Activated CD4-positive, CD25-positive, alpha-beta regulatory T cell treated with anti-CD3 and anti-CD28 coated beads, Interleukin-2, amount 50 U/mL, for 16 hours (primary cell): Measurements from ENCODE around the gene CLEC16A.

ENCODE experiments used
- DNase-seq: peaks from one replicate; pipeline ENCODE4 v3.0.0-alpha.2; 2020; ENCODE audit warnings: low read depth, low spot score

CLEC16A gene

DNA sequence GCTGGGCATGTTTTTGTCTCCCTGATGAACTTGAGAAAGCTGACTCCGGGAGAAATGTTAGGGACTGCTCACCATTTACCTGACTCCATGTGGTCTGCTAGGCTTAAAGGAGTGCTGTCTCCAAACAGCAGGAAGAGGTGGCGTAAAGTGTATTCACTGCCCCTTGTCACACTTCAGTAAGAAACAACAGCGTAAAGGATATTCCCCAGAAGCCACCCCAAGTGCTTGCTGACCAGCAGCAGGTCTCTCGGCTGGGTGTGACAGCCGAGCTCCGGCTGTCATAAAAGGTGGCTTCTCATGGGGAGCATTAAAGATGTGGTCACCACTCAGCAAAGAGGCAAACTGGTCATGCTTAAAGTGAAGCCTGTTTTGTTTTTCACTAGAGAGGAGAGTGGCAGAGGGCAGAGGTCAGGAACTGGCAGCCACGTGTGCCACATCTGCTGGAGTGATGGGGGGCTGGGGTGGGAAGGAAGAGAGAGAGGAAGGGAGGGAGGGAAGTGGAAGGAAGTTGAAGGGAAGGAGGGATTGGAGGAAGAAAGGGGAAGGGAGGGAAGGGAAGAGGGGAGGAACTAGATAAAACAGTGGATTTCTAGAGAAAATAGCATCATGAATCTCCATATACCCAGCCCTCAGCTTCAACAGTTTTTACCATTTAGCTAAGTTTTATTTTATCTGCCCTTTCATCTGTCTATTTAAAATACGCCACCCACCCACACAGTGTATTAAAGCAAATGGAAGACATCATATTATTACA, 119.3 kb downstream of the CLEC16A start:
- no peak for DNase-seq

- no peak for DNase-seq
Observed at GRCh38 chr16:11064202-11064540, 119.8 kb downstream of the CLEC16A start.

- DNase-seq: no peak
Observed at GRCh38 chr16:11064851-11065250, 120.5 kb downstream of the CLEC16A start.

DNA sequence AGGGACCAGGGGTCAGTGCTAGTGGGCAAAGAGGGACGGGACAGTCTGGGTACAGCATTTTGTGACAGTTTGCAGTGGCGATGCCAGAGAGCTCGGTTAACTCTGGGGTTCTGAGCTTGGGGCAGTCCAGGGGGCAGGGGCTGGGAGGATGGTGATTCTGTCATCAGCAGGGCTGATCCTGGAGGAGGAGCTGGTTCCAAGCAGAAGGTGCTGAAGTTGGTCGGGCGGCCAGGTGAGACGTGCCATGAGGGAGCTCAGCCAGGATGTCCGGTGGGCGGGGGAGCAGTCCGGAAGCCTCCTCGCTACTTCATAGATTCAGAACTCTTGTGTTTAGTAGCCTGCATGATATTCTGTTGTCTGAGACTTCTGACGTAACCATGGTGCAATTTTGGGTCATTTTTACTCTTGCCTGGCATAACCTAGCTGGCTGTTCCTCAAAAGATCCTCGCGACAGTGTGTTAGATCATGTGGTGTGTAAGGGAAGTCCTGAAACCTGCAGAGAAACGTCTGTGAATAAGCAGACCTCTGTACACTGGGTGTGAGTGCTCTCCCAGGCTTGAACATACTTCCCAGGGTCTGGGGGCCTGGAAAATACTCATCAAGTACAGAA, 122.0 kb downstream of the CLEC16A start:
- no peak for DNase-seq

DNA sequence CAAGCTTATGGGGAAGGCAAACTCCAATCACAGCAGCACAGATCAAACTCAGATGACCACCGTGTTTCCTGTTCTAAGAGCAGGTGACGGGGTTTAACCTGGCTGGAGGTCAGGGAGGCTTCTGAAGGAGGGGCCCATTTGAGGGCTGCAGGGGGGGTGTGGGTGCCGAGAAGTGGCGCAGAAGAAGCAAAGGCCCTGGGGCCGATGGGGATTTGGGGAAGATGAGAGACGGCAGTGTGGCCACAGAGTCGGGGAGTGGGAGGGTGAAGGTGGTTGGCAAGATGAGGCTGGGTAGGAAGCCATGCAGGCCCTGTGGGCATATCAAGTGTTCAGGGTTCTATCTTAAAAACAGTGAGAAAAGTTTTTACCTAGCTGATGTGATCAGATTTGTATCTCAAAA, 122.9 kb downstream of the CLEC16A start:
- DNase-seq: no peak

- no peak for DNase-seq
Observed at GRCh38 chr16:11067697-11068141, 123.4 kb downstream of the CLEC16A start.

DNA sequence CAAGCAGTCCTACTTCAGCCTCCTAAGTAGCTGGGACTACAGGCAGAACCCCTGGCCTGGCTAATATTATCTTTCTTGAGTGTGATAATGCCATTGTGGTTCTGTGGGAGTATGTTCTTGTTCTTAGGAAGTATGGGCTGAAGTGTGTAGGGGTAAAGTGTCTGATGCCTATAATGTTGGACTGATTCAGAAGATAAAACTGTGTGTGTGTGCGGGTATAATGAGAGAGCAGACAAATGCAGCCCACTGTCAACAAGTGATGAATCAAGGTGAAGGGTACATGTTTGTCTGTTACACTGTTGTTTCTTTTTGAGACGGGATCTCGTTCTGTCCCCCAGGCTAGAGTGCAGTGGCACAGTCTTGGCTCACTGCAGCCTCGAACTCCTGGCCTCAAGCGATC, 127.5 kb downstream of the CLEC16A start:
- no peak for DNase-seq

DNA sequence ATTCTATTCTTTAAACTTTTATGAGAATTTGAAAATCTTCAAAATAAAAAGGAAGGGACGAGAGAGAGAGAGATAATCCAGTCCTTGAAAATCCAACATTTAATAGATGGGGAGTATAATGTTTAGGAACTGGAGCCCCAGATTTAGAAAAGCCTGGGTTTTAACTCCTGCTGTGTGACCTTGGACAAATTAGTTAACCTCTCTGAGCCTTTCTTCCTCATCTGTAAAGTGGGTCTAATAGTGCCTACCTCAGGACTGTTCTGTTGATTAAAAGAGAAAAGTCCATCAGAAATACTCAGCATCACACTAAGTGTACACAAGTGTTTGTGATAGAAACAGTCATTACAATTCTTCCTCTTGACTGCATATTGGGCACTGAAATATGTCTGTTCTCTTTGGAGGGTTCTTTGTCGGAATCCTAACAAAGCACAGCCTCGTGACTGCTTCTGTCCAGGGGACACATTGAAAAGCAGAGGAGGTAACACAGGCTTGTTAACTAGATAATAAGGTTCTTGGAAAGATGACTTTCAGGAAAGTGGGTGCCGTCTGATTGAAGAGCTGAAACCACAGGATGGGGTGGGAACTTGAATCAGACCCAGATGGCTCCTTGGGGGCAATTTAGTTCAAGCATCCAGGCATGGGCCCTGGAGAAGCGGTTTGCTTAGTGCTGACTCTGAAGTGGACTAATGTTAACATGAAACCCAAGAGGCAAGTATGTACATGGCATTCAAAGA, 128.2 kb downstream of the CLEC16A start:
- no peak for DNase-seq

GRCh38 chr16:11073407-11073999, 129.1 kb downstream of the CLEC16A start:
- no peak for DNase-seq

DNA sequence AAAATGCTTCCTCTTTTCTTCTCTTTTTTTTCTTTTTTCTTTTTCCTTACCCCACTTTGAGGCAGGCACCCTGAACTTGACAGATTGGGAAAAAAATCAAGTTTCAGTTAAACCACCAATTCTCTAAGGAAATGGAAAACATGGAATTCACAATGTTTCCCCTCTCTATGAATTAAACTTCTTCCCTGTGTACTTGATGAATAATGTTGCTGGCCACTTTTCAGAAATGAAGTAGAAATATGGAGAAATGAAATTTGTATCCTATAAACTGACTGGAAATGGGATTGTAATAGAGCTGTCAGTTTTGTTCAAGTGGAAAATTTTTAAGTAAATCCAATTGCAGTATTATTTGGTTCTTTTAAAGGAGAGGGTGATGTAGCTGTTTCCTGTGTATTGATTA, 129.8 kb downstream of the CLEC16A start:
- DNase-seq: no peak

DNA sequence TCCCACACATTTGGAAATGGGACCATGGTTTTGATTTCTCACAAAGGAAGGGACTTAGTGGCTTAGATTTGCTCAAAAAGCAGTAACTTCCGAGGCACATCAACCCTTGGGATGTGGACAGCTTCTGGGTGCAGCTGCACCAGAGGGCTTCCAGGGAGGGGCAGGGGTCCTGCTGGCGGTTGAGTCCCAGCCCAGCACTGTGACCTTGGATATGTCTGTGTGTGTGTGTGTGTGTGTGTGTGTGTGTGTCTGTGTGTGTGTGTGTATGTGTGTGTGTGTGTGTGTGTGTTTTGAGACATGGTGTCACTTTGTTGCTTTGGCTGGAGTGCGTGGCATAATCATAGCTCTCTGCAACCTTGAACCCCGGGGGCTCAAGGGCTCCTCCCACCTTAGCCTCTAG, 130.8 kb downstream of the CLEC16A start:
- DNase-seq: no peak

- DNase-seq: peak; percentile 34
Observed at GRCh38 chr16:11076259-11077018, 132.1 kb downstream of the CLEC16A start.

DNA sequence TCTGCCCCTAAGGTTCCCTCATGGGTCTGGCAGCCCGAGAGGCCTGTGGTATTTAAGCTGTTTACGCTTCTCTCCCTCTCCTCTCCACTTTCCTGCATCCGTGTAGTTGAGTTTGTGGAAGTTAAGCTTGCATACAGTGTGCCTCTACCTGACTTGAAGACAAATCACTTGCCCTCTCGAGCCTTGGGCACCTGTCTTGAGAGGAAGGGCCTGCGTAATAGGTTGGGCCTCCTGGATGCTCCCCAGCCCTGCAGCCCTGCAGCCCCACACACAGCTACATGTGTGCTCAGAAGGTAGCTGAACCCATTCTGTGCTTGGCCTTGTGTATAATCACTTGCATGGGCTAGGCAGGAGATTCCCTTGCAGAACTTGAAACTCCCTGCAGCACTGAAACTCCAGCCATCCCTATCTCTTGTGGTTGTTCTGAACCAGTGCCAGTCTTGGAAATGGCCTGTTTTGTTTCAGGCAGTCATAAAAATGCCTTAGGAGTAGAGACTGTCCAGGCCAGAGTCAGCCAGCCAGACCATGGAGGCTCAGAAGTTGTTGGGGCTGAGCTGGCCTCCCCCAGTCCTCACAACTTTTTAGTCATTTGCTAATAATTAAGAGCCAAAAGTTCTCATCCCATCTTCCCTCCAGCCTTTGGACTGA, 134.6 kb downstream of the CLEC16A start:
- no peak for DNase-seq

GRCh38 chr16:11079652-11080187, 135.4 kb downstream of the CLEC16A start:
- DNase-seq: no peak

GRCh38 chr16:11080327-11080967, 136.1 kb downstream of the CLEC16A start:
- no peak for DNase-seq

- no peak for DNase-seq
Observed at GRCh38 chr16:11080999-11081630, 136.8 kb downstream of the CLEC16A start.

- DNase-seq: no peak
Observed at GRCh38 chr16:11082108-11082859, 137.9 kb downstream of the CLEC16A start.

- no peak for DNase-seq
Observed at GRCh38 chr16:11082860-11083388, 138.6 kb downstream of the CLEC16A start.

DNA sequence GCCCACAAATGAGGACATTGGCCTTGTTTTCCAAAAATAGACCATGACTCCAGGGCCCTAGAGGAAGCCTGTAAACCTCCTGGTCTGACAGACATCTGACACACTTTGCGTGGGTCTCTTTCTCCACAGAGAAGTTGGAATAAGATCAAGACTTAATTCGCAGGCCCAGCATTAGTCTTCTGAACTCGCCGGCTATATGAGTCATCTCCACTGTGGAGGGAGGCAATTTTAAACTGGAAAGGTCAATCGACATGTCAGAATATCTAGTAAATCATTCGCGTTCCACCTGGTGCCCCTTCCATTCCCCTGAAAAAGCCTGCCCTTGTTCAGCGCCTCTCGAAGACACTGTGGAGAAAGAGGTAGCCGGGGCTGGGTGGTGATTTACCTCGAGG, 140.1 kb downstream of the CLEC16A start:
- no peak for DNase-seq
